NCI-H2081 (cell line): ENCODE measurements around the gene PABPC3.
A peak's percentile ranks its signal among the peaks of the same experiment; 100 is the strongest.

Experiments
- DNase-seq, 2 experiments: peaks; one replicate each; lab custom pipeline; 2025; lab: John Stamatoyannopoulos, UW

The PABPC3 gene

GRCh38 chr13:25095851-25096453 is at the start of gene PABPC3:
TSS of gene PABPC3 (plus strand) at chr13:25096136. CDS start at chr13:25096199, 63 bp downstream.
- DNase-seq = no peak

GRCh38 chr13:25046274-25046984 is 49.5 kb upstream of the PABPC3 start:
- DNase-seq = no peak

- DNase-seq = no peak
These were observed 48.9 kb upstream of the PABPC3 start for GRCh38 chr13:25046985-25047511.

- no peak for DNase-seq
These were observed 44.9 kb upstream of the PABPC3 start for GRCh38 chr13:25051065-25051464.

- DNase-seq = no peak
These were observed 36.8 kb upstream of the PABPC3 start for GRCh38 chr13:25059166-25059565.

GRCh38 chr13:25059958-25060357 is 36.0 kb upstream of the PABPC3 start:
- DNase-seq = no peak

- DNase-seq = no peak
These were observed 33.5 kb upstream of the PABPC3 start for GRCh38 chr13:25062479-25062878.

- DNase-seq = peak; percentile 38 to 40
These were observed 31.5 kb upstream of the PABPC3 start for GRCh38 chr13:25064396-25064795.

GRCh38 chr13:25065974-25066770 is 29.8 kb upstream of the PABPC3 start:
- no peak for DNase-seq

GRCh38 chr13:25067064-25067463 is 28.9 kb upstream of the PABPC3 start:
- DNase-seq = peak; percentile 30 to 56

GRCh38 chr13:25068810-25069209 is 27.1 kb upstream of the PABPC3 start:
- no peak for DNase-seq

- DNase-seq = no peak
These were observed 26.7 kb upstream of the PABPC3 start for GRCh38 chr13:25069236-25069635.

- DNase-seq = no peak
These were observed 26.0 kb upstream of the PABPC3 start for GRCh38 chr13:25069911-25070310.

GRCh38 chr13:25080773-25081172 is 15.2 kb upstream of the PABPC3 start:
- DNase-seq = no peak

GRCh38 chr13:25084096-25084495 is 11.8 kb upstream of the PABPC3 start:
- no peak for DNase-seq

- DNase-seq = peak; percentile 29 to 52
These were observed 10.7 kb upstream of the PABPC3 start for GRCh38 chr13:25085125-25085742.

GRCh38 chr13:25088562-25089221 is 7.2 kb upstream of the PABPC3 start:
- no peak for DNase-seq

GRCh38 chr13:25097426-25097825 is 1.5 kb downstream of the PABPC3 start:
- DNase-seq = no peak

- DNase-seq = no peak
These were observed 7.8 kb downstream of the PABPC3 start for GRCh38 chr13:25103711-25104110.

- DNase-seq = no peak
These were observed 13.4 kb downstream of the PABPC3 start for GRCh38 chr13:25109341-25109740.

- DNase-seq = no peak
These were observed 15.1 kb downstream of the PABPC3 start for GRCh38 chr13:25110956-25111584.
